Activated CD8-positive, alpha-beta memory T cell treated with anti-CD3 and anti-CD28 coated beads for 4 hours (primary cell): Measurements from ENCODE around the gene RAC3.
"Not testable (repeated sequence)": the region's sequence is repeated elsewhere in the genome, so short reads cannot be mapped to it uniquely, and the experiment has no call there.

Source experiments
- DNase-seq, 2 donors: peaks; one replicate each; pipeline ENCODE4 v3.0.0-alpha.2; 2020; ENCODE audit warnings: low read depth in 2 of 2

Gene RAC3

DNA sequence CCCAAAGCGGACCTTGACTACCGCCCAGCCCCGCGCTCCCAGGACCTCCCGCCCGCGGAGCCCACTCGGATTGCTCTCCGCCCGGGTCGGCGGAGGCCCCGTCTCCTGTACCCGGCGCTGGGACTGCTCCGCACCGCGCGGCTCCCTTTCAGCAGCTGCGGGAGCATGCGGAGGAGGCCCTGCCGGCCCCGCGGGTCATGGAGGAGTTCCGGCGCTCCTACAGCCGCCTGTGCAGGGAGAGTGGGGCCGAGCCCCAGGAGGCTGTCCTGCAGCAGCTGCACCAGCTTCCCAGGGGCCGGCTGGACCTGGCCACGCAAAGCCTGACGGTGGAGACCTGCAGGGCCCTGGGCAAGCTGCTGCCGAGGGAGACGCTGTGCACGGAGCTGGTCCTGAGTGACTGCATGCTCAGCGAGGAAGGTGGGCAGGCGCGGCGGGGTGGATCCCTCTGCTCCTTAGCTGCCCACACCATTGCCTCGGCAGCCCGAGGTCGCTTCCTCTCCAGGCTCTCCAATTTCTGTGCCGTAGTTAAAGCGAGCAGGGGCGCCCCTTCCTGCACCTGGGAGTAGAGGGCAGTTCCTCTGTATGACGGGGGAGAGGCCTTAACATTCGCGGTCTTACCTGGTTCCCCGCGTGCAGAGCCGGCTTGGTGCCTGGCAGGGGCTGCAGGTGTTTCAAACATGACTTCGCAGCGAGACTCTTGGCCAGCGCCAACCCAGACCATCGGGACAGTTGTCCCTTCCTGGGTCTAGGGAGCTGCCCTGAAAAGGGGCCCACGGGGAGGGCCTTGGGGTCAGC, 7.8 kb upstream of the RAC3 start:
- no peak for DNase-seq

DNA sequence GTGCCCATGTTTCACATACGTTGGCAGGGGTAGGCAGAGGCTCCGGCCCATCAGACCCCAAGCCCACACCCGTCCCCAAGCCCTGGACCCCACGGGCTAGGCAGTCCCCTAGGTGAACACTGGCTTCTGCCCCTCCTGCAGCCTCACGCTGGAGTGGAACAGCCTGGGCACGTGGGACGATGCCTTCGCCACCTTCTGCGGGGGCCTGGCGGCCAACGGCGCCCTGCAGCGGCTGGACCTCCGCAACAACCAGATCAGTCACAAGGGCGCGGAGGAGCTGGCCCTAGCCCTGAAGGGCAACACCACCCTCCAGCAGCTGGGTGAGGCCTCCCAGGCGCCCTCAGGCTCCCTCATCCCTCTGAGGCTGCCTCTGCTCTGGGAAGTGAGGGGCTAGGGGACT, 6.6 kb upstream of the RAC3 start:
- DNase-seq, result no peak

DNA sequence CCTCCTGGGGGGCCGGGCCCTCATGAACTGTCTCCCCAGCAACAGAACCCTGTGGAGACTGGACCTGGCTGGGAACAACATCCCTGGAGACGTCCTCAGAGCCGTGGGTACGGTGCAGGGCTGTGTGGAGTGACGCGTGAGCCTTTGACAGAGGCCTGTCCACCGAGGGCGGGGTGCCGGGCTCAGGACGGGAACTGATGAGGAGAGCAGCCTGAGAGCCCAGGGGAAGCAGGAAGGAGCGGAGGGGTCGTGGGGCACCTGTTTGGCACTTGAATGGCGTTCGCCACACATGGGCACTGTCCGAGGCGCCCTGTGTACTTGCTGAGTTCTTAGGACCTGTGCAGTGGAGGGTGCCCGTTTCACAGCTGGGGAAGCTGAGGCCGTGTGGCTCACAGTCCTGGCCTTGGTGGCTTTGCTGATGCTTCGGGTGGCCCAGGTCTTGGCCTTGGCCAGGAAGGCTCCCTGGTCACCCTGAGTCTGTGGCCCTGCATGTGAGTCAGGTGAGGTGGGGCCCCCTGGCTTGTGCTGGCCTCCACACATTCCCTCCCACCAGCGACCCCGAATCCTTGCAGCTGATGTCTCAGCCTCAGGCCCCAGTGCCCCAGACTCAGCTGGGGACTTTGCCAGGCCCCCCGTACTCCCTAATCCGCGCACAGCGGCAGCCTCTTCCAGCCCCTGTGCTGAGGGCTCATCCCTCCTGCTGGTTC, 5.9 kb upstream of the RAC3 start:
- no peak for DNase-seq

DNA sequence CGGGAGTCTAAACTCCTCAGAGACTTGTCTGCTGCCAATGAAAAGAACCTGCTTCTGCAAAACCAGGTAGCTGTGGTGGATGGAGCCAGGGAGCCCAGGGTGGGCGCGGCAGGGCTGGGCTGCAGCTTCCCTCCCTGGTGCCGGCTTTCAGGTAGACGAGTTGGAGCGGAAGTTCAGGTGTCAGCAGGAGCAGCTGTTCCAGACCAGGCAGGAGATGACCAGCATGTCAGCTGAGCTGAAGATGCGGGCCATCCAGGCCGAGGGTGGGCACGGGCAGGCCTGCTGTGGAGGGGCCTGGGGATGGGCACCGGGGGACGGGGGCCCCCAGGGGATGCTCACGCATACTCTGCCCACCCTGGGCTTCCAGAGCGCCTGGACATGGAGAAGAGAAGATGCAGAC, 3.2 kb upstream of the RAC3 start:
- no peak for DNase-seq

DNA sequence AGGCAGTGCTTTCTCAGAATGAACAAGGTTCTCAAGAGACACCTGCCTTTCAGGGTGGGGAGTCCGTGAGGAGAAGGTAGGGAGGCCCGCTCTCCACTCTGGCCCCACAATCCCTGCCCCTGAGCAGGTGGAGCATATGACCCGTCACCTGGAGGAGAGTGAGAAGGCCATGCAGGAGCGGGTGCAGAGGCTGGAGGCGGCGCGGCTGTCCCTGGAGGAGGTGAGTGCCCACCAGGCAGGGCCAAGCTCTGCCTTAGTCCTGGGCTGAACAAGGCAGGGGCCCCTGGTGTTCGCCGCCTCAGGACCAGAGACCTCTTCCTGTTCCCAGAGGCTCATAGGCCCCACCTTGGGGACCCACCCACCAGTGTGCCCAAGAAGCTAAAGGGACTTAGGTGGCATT, 2.5 kb upstream of the RAC3 start:
- DNase-seq, result no peak

DNA sequence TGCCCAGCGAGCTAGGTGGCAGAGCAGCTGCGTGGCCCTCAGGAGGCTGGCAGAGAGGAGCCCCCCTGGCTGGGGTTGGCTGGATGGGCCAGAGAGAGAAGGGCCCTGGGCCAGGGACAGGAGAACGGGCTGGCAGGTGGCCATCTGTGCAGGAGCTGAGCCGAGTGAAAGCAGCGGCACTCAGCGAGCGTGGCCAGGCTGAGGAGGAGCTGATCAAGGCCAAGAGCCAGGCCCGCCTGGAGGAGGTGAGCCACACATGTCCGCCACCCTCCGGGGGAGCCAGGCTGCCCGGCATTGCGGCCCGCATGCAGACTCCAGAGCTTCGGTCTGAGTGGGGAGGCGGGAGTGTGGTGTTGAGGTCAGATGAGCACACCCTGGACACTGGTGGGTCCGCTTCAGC, 2.1 kb upstream of the RAC3 start:
- no peak for DNase-seq

DNA sequence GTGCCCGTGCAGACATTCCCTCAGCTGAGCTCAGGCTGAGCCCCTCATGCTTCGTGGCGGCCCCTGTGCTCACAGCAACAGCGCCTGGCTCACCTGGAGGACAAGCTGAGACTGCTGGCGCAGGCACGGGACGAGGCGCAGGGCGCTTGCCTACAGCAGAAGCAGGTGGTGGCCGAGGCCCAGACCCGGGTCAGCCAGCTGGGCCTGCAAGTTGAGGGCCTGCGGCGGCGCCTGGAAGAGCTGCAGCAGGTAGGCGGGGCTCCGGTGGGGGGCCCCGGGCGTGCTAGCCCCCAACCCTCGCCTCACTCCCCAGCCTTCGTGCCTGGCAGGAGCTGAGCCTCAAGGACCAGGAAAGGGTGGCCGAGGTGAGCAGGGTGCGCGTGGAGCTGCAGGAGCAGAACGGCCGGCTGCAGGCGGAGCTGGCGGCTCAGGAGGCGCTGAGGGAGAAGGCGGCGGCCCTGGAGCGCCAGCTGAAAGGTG, 1.4 kb upstream of the RAC3 start:
- DNase-seq, result no peak

DNA sequence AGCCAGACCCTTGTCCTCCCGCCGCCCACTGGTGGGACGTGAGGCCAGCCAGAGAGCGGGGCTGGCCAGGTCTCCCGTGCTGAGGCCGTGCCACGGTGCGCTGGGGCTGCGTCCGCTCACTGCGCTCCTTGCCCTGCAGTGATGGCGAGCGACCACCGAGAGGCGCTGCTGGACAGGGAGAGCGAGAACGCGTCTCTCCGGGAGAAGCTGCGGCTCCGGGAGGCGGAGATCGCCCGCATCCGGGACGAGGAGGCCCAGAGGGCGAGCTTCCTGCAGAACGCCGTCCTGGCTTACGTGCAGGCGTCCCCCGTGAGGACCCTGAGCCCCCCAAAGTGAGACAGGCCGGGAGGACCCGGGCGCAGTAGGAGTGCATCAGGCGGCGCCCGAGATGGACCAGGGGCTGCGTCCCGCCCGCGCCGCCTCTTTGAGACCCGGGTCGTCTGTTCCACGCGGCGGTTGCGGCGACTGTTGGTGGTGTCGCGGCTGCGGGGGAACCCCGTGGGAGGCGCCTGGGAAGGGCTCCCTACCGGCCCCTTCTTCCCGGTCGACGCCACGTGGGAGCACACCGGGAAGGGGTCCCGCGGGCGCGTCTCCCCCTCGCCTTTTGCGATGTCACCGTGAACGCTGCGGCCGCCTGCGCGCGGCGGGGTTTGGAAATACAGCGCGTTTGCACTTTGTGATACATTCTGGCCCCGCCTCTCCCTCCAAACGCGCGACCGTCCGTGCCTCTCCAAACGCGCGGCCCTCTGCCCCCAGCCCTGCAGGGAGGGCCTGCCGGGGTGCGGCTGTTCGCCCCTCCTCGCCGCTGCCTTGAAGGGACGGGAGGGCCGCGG, 792 bp upstream of the RAC3 start:
- peak; percentile 56 to 62 for DNase-seq

DNA sequence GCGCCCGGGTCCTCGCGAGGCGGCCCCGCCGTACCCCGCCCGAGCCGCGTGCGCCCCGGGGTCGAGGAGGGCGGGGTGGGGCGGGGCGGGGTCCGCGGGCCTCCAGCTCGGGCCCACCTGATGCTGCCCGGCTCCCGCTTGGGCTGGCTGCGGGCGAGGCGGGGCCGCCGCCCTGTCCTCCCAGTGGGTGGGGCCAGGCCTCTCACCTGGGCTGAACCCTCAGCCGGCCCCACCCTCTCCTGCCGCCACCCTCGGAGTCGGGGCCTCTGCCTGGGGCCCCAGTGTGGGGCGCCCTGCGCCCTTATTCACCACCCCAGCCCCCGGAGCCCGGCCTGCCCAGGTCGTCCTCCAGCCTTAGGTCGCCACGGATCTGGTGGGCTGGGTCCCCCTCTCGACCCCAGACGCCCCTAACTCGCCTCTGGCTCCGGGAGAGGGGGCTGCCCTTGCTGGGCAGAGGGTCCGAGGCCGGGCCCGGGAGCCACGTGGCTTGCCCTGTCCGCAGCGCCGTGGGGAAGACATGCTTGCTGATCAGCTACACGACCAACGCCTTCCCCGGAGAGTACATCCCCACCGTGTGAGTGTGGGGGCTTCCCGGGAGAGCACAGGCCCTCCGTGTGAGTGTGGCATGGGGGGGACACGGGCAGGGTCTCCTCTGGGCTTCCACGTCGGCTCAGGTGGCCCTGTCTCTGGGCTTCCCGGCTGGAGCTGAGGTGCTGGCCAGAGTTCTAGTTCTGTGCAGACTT, 578 bp downstream of the RAC3 start:
- DNase-seq, result no peak

DNA sequence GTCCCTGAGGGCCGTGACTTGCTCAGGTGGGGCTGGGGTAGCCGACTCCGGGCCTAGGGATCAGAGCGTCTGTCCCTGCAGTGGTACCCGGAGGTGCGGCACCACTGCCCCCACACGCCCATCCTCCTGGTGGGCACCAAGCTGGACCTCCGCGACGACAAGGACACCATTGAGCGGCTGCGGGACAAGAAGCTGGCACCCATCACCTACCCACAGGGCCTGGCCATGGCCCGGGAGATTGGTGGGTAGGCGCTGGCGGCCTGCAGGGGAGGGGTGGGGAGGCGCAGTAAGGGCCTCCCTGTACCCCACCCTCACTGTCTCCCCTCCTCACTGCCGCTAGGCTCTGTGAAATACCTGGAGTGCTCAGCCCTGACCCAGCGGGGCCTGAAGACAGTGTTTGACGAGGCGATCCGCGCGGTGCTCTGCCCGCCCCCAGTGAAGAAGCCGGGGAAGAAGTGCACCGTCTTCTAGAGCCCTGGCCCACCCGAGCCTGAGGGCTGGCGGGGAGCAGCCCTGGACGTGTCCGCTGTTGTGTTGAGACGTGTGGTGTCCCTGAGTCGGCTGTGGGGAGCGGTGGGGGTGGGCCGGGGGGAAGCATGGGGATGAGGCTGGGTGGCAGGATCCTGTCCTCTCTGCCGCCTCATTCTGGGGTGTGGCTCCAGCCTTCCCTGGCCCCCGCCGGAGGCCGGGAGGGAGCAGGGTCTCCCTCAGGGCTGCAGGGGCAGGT, 2.0 kb downstream of the RAC3 start:
- no peak for DNase-seq

DNA sequence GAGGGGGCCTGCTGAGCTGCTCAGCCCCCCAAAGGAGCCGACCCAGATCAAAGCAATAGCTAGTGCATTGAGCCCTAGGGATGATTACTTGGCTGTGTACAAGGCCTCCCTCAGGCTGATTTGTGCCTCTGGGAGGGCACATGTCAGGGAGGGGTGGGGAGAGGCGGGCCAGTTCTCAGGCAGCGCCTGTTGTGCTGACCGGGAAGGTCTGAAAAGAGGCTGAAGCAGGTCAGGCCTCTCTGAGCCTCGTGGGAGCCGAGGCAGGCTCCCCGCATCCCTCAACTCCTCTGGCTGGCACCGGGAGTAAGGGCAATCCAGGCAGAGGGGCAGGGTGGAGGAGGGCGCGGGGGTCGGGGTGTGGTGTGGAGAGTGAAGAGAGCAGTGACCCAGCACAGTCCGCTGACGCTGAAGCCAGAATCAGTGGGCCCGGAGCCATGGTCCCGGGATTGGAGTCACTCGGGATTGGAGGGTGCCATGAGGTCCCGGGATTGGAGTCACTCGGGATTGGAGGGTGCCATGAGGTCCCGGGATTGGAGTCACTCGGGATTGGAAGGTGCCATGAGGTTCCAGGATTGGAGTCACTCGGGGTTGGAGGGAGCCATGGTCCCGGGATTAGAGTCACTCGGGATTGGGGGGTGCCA, 3.0 kb downstream of the RAC3 start:
- DNase-seq, result no peak

DNA sequence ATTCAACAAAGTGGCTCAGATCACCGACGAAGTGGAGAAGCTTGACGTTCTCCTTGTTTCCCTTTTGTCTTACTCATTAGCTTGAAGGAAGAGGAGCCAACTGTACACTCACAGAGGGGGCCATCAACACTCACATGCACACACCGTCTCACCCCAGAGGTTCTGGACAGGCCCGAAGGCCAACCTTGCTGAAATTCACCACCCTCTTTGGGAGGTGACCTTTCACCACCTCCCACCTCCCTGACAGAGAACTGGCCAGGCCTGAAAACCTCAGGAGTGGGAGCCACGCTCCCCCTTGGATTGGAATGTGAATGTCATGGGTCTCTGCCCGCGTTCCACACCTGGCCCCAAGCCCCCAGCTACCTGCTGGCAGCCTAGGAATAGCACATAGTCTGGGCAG, 4.0 kb downstream of the RAC3 start:
- no peak for DNase-seq

DNA sequence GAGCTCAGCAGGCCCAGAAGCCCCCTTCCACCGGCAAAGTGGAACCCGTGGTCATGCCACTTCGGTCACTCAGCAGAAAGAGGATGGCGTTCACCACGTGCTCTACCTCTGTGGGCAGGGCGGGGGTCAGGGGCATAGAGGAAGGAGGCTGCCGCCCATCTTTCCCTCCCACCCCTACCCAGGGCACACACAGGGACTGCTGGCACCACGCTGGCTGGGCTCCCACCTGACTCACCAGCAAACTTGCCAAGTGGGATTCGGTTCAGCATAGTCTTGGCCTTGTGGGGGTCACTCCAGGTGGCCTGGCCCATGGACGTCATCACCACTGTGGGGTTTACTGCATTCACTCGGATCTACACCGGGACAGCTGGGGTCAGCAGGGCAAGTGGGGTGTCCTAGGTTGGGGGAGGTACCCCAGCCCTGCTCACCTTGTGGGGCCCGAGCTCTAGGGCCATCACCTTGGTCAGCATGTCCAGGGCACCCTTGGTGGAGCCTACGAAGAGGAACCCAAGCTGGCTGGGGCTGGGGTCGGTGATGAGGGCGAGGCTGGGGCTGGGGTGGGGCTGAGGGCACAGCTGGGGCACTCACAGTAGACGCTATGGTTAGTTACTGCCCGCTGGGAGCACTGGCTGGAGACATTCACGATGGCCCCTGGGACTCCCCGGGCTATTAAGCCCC, 4.6 kb downstream of the RAC3 start:
- DNase-seq, result no peak

DNA sequence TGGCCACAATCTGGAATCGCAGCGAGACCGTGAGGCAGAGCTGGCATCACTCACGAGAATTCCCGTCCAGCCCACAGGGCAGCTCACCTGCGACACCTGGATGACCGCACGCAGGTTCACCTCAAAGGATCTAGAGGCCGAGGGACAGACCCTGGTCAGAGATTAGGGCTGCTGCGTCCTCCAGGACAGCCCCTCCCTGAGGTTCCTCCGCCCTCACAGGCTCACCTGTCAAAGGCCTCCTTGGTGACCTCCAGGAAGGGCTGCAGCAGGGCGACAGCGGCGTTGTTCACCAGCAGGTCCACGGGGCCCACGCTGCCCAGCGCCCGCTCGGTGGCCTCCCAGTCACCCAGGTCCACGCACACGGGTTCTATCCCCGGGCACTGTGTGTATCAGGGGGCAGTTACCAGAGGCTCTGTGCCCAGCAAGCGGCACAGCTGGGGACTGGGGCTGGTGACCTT, 5.2 kb downstream of the RAC3 start:
- DNase-seq, result no peak

DNA sequence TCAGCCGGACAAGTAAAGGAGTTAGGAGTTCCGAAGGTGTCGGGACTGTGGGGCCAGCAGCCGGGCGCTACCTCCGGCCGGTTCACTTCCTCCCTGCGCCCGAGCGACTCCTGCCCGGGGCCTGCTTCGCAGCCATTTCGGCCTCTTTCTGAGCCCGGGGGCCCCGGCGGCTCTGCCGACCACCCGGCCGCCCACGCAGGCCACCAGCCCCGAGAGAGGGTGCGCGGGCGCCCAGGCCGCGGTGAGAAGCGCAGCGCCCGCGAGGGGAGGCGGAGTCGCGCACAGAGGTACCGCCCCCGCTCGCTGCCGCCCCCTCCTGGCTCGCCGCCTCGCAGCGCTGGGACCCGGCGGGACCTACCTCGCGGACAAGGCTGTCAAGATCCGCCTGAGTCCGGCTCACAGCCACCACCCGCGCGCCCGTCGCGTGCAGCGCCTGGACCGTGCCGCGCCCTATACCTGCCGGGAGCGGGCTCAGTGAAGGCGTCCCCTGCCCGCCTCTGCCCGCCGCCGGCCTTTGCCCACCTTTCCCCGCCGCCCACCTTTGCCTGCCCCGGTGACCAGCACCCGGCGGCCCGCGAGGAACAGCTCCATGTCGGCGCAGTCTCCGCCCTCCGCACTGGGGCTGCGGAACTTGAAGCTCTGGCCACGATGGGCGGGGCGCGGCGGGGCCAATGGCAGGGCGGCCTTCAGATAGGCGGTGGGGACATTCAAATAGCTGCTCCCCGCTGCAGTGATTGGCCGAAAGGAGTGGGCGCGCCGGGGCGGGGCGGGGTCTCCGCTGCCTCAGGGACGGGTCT, 5.8 kb downstream of the RAC3 start, which contains the start of gene DCXR:
TSS of gene DCXR (minus strand) at position 606 of the 797 bp plus-strand sequence. CDS start at position 591, 15 bp downstream.
- DNase-seq, result peak; percentile 84 to 86

DNA sequence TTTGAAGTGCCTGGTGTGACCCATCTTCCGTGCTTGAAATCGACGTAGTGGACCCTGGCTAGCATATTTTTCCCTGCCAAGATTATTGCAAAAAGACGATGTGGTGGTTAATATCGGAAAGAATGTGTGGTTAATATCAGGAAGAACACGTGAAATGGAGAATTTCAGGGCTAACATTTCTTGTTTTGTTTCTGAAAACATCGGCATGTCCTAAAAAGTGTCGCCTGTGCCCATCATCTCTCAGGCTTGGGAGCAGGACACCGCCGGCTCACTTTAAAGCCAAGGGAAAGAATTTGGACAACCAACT, 6.4 kb downstream of the RAC3 start:
- DNase-seq, result no peak

DNA sequence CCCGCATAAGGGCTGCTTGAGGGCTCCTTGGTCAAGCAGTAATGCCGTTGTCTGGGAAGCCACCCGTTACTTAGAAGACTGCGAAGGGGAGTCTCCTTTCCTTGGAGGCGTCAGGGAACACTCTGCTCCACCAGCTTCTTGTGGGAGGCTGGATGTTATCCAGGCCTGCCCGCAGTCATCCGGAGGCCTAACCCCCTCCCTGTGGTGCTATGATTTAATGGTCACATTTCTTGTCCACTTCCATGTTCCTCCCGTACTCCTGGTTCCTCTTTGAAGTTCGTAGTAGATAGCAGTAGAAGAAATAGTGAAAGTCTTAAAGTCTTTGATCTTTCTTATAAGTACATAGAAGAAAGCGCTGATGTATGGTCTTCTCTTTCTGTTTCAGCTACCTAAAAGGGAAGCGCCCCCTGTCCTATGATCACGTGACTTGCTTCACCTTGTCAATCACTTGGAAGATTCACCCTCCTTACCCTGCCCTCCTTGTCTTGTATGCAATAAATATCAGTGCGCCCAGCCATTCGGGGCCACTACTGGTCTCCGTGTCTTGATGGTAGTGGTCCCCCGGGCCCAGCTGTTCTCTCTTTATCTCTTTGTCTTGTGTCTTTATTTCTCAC, 7.4 kb downstream of the RAC3 start:
- not testable (repeated sequence) for DNase-seq

DNA sequence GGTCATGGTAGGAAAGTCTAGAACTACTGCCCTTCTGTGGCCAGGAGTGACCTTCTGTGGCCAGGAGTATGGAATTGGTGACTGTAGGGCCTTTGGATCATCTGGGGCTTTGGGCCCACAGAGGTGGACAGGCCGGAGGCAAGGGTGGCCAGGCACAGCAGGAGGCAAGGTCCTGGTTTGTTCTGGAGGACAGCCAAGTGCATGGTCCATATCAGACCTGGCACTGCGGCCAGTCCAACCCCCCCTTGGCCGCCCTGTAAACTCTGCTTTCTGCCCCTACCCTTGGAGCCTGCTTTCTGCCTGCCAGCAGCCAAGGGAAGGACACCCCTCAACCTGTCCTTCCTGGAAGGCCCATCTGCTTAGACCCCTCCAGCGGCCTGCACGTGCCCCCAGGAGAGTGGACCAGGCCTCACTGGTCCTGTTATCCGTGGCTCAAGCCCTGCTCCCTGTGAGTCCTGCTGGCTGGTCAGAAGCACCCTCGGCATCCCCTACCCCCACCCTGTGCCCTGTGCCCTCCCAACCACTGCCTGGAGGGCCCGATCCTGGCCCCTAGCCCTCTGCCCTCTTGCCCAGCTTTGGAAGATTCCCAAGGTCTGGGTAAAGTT, 8.3 kb downstream of the RAC3 start:
- no peak for DNase-seq
